GM21723 (cell line): ENCODE data around the gene FDXR.

Source experiments
- ATAC-seq: cut with Tn5 transposase; IDR thresholded peaks from one replicate; pipeline ENCODE4 v1.9.1; 2021; ENCODE audit warnings: mild to moderate bottlenecking, moderate library complexity; ENCODE audit not compliant: unreplicated experiment

FDXR gene

GRCh38 chr17:74859459-74860228 lies 13.2 kb downstream of the FDXR start, which contains the start of gene GRIN2C:
TSS of gene GRIN2C (minus strand) at chr17:74859885. CDS start at chr17:74855092, 4,793 bp downstream.
- ATAC-seq, result no peak

DNA sequence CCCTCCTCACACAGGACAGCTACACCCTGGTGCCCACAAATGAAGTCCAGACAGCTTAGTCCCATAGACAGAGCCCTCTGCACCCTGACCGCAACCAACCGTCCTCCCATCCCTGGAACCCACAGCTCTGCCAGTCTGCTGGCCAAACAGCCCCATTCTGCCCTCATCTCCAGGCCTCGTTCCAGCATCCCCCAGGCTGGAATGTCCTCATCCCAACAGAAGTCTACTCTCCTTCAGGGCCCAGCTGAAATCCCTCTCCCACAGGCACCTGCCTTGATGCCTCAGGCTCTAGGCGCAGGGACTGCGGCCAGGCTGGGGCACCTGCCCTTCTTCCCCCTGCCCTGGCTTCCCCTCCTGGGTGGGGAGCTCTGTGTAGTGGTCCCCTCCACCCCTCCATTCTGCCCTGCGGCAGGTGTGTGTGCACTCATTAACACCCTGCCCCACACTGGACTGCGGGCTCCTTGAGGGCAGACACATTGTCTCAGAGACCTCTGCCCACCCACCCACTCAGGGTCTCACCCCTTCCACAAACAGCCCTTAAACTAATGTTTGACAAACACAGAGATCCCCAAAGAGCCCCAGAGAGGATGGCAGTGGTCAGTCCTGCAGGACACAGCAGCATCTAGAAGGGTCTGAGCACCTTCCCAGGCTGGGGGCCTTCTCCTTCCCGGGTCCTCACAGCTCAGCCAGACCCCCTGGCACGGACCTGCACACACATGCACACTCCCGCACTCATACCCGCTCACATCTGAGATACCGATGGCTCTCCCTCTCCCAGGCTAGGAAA lies 13.9 kb downstream of the FDXR start:
- ATAC-seq, result no peak

DNA sequence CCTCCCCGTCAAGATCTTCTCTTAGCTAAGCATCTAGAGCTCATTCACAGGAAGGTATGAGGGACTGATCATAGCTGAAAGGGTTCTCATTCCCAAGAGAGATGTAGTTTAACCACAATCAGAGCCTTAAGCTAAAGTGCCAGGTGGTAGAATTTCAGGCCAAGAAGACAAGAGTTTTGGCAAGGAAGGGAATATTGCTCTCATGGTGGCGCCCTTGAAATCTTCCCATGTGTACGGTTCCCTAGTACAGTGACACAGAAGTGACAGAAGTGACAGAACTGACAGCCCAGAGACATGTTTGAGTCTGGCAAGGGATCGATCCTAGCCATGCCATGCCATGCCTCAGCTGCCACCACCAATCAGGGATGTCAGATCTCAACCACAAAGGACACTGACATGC lies 15.6 kb downstream of the FDXR start:
- no peak for ATAC-seq

DNA sequence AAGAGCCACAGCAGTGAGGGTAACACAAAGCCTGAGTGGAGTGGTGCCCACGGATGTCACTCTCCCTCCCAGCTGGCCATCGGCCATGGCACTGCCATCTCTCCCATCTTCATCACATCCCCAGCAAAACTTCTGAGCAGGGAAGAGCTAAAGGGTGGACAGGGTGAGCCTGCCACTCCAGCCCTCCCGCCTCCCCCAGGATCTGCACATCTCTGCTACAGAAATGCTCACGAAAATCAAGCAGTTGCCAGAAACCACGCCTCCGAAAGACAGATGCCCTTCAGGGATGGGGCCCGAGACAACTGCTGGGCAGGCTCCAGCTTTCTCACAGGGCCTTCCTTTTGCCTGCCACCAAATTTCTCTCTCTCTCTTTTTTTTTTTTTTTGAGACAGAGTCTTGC lies 16.7 kb downstream of the FDXR start:
- no peak for ATAC-seq

- ATAC-seq, result no peak
These were observed 17.5 kb downstream of the FDXR start for GRCh38 chr17:74855323-74855722.

DNA sequence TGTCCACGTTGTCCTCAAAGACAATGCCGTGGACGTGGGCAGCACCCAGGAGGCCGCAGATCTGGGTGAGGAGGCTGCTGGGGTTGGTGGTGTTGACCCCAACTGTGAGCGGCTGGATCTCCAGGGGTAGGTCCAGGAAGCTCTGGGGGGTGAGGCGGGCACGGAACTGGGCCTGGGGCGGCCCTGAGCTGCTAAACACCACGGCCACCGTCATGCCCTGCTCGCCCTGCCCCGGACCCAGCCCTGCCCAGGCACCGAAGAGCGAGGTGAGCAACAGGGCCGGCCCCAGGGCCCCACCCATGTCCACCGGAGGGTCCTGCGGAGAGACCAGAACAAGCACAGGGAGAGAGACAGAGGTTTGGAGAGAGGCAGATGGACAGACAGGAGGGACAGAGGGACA lies 18.0 kb downstream of the FDXR start:
- ATAC-seq, result no peak

GRCh38 chr17:74853669-74854068 lies 19.1 kb downstream of the FDXR start:
- ATAC-seq, result no peak

DNA sequence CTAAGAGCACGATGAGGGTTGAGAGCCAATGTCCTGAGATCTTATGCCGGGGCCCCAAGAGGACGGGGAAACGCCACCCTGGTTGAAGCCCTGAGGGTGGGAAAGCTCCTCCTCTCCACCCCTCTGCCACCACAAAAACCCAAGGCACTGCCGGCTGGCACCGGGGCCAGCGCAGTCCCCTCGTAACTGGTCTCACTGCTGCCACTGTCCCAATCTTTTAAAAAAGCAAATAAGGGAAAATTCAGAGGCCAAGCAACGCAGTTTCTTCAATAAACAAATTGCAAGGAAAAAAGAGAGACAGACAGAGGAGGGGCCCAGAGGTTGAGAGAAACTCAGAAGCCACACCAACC lies 19.8 kb downstream of the FDXR start:
- ATAC-seq, result no peak

GRCh38 chr17:74852237-74853047 lies 20.4 kb downstream of the FDXR start:
- ATAC-seq, result no peak

DNA sequence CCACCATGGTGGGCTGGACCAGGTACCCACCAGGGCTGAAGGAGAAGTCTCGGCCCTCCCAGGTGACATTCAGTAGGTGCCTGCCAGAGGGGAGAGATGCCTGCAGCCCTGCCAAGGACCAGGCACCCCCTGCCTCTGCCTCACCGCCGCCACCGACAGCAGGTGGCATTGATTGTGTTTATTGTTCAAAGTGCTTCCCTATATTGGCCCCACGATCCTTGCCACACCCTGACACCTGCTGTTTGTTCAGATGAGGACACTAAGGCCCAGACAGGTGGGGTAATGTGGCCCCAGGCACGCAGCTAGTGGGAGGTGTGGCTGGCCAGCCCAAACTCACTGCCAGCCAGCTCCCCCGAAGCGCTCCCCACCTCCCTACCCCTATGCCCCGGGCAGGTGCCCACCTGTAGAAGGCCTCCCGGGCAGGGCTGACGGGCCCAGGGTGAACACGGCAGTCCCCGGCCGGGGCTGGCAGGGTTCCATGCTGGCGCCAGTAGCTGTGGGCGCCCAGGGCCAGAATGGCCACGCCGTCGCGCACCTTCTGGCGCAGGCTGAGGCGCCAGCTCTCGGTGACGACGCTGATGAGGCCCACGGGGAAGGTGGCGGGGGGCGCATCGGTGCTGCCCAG lies 21.1 kb downstream of the FDXR start:
- ATAC-seq, result no peak

GRCh38 chr17:74850914-74851313 lies 21.9 kb downstream of the FDXR start:
- no peak for ATAC-seq

- no peak for ATAC-seq
These were observed 22.5 kb downstream of the FDXR start for GRCh38 chr17:74850310-74850709.

DNA sequence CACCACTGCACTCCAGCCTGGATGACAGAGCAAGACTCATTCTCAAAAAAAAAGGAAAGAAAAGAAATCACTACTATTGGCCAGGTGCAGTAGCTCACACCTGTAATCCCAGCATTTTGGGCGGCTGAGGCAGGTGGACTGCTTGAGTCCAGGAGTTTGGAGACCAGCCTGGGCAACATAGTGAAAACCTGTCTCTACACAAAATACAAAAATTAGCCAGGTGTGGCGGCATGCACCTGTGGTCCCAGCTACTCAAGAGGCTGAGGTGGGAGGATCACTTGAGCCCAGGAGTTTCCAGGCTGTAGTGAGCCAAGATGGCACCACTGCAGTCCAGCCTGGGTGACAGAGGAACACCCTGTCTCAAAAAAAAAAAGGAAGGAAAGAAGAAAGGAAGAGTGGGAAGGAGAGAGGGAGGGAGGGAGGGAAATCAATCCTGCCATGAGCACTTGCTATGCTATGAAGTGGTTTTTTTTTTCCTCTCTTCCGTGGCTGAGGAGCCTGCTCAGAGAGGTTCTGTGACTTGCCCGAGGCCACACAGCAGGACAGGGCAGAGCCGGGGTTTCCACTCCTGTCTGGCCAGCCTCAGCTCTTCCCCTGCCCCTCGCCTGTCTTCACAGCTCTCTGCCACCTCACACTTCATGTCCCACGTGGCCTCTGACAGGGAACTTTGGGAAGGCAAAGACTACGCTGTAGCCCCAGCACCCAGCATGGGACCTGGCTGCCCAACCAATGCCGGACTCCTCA lies 24.0 kb downstream of the FDXR start:
- ATAC-seq, result no peak

GRCh38 chr17:74846621-74847020 lies 26.2 kb downstream of the FDXR start:
- ATAC-seq, result no peak

DNA sequence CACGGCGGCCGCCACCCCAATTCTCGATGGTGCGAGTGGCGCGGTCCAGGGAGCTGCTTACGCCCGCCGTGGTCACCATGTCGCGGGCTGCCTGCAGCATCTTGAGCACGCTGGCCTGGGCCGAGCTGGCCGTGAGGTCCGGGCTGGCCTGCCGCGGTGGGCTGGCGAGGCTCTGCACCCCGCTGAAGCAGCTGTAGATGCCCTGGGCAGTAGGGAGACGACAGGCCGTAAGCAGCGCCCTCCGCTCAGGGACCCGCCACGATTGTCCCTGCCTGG lies 29.5 kb downstream of the FDXR start:
- no peak for ATAC-seq

DNA sequence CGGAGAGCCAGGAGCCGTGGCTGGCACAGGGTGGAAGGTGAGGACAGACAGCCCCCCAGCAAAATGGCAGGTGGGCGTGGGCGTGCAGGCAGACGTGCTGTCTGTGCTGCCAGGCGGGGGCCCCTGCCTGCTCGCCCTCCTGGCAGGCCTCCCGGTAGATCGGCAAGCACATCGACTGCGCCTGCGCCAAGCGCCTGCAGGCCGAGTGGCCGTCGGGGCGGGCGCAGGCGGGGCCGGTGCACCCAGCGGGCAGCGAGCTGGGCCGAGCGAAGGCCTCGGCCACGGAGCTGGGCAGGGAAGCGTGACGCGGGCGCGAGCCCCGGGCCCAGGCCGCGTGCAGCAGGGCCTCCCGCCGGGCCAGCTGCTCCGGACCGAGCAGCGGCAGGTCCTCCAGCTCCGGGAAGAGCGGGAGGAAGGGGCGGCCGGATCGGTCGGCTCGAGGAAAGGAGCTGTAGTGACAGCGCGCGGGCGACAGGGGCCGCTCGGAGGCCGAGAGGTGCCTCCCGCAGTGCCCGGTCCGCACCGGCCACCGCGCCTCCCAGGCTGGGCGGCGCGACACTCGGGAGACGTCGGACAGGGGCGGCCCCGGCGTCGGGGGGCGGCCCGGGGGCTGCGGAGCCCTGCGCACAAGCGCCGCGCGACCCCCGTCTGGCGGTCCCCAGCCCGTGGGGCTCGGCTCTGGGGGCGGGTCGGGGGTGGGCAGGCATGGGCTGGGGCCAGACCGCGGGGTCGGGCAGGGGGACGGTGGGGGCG lies 30.0 kb downstream of the FDXR start:
- no peak for ATAC-seq

- ATAC-seq, result no peak
These were observed 30.6 kb downstream of the FDXR start for GRCh38 chr17:74842146-74842598.

GRCh38 chr17:74840989-74841666 lies 31.7 kb downstream of the FDXR start:
- ATAC-seq, result no peak
